ENCODE data around the gene GNA12.

GRCh38 chr7:2858621-2859020 lies 14.5 kb upstream of the GNA12 start:
- TF ChIP-seq MAX (IDR thresholded peaks at IDR 0.05; ENCODE audit: low read depth) (no peak), YY1 (IDR thresholded peaks at IDR 0.05; ENCODE audit: low read depth) (no peak), CTCF (IDR thresholded peaks at IDR 0.05) (no peak), SIN3A (IDR thresholded peaks at IDR 0.05; ENCODE audit: borderline replicate concordance, low read depth, low read length) (no peak), JUND (IDR thresholded peaks at IDR 0.05) (no peak), USF1 (IDR thresholded peaks at IDR 0.05; ENCODE audit: borderline replicate concordance, low read depth) (no peak), POLR2AphosphoS5 (IDR thresholded peaks at IDR 0.05; ENCODE audit: low read depth, low read length) (no peak), CHD2 (IDR thresholded peaks at IDR 0.05; ENCODE audit: low read length, partially characterized antibody) (no peak), EZH2phosphoT487 (IDR thresholded peaks at IDR 0.05; ENCODE audit: borderline replicate concordance, low read depth) (no peak)
